CD4-positive, alpha-beta T cell (primary cell): ENCODE measurements around the gene CRABP1. TPM values are rescaled to one million over a fixed set of nuclear protein-coding genes. Genes with fewer than 3 reads are reported as not detected.

Source experiments
- ATAC-seq: fragments of 200-7000 bp; cut with Tn5 transposase; one replicate; pipeline ENCODE4 v1.10.0; 2022; ENCODE audit warnings: mild to moderate bottlenecking; ENCODE audit not compliant: poor library complexity
- CTCF ChIA-PET: fragments of 350-600 bp; sonication (Branson Sonifier 250); formaldehyde crosslinking; loops from one replicate; lab custom pipeline; 2021; ENCODE audit warnings: antibody characterized with exemption, inconsistent platforms; lab: Charles Lee
- POLR2A ChIA-PET: fragments of 350-600 bp; sonication (Branson Sonifier 250); formaldehyde crosslinking; loops from one replicate; lab custom pipeline; 2021; ENCODE audit warnings: antibody characterized with exemption, inconsistent platforms; lab: Charles Lee
- DNase-seq, 14 experiments: peaks; one replicate each; pipeline ENCODE4 v3.0.0-alpha.2; 2013 to 2020; ENCODE audit warnings: mixed read lengths in 2 of 14
- H3K27ac ChIP-seq, 2 donors: one replicate each; pipeline versions ENCODE4 v1.5.1 to v1.7.0; 2013; ENCODE audit warnings: low read length in 2 of 2, low read depth in 1 of 2, mild to moderate bottlenecking in 1 of 2
- H3K27me3 ChIP-seq, 2 experiments: 1 replicate in 1 of 2; 2 replicates in 1 of 2; pipeline versions ENCODE4 v1.6.1 to v1.7.0; 2013; ENCODE audit warnings: low read length in 2 of 2, control low read depth in 1 of 2, mild to moderate bottlenecking in 1 of 2, moderate library complexity in 1 of 2; ENCODE audit not compliant: insufficient read depth in 2 of 2, control insufficient read depth in 1 of 2
- H3K36me3 ChIP-seq: one replicate; pipeline ENCODE4 v1.6.1; 2013; ENCODE audit warnings: low read length, control low read depth; ENCODE audit not compliant: insufficient read depth
- H3K4me1 ChIP-seq: one replicate; pipeline ENCODE4 v1.6.1; 2013; ENCODE audit warnings: low read length, control low read depth; ENCODE audit not compliant: insufficient read depth
- H3K4me3 ChIP-seq: one replicate; pipeline ENCODE4 v1.5.1; 2013; ENCODE audit warnings: mild to moderate bottlenecking, low read length, moderate library complexity
- H3K9me3 ChIP-seq, 2 experiments: 1 replicate in 1 of 2; 2 replicates in 1 of 2; pipeline versions ENCODE4 v1.6.1 to v1.7.0; 2013; ENCODE audit warnings: low read length in 2 of 2, mild to moderate bottlenecking in 2 of 2, control low read depth in 1 of 2, moderate library complexity in 1 of 2; ENCODE audit not compliant: control insufficient read depth in 1 of 2, insufficient read depth in 1 of 2
- H3K27ac Mint-ChIP-seq: one replicate; pipeline ENCODE4 v1.8.0; 2020; ENCODE audit warnings: mixed read lengths
- H3K27me3 Mint-ChIP-seq: one replicate; pipeline ENCODE4 v1.8.0; 2021; ENCODE audit warnings: mixed read lengths
- H3K36me3 Mint-ChIP-seq: one replicate; pipeline ENCODE4 v1.8.0; 2021; ENCODE audit warnings: low read depth, mixed read lengths
- H3K4me1 Mint-ChIP-seq: one replicate; pipeline ENCODE4 v1.8.0; 2021; ENCODE audit warnings: low read depth, mixed read lengths
- H3K4me3 Mint-ChIP-seq: one replicate; pipeline ENCODE4 v1.8.0; 2020; ENCODE audit warnings: mild to moderate bottlenecking, mixed read lengths
- H3K9me3 Mint-ChIP-seq: one replicate; pipeline ENCODE4 v1.8.0; 2020; ENCODE audit warnings: mixed read lengths
- CTCF ChIP-seq: fragments of 200-600 bp; IDR thresholded peaks from one replicate; pipeline ENCODE4 v1.8.0; 2022; ENCODE audit warnings: antibody characterized with exemption, mild to moderate bottlenecking
- intact Hi-C, 2 experiments: fragments of 100-400 bp; cut with DNase I in 1 of 2; cut with micrococcal nuclease in 1 of 2; formaldehyde crosslinking; loops; one replicate each; pipeline versions ENCODE4 v1.15.1 to v1.9.0; 2023 to 2025; cut with DNase I, micrococcal nuclease
- total RNA-seq, 174 experiments: library from RNA in 2 of 174; stranded (reverse) in 2 of 174; gene quantifications; one replicate each; pipeline ENCODE4 v1.2.3 and lab custom pipeline; 2021 to 2026

The CRABP1 gene
- total RNA-seq, 2 experiments from 2014 or later, result not detected

GRCh38 chr15:78311292-78311691 is 28.9 kb upstream of the CRABP1 start:
- Histone ChIP-seq H3K4me3 (no peak overlapping the region), H3K4me1 (no peaks in the 10 kb centered on the region), H3K36me3 (no peaks in the 10 kb centered on the region), H3K27me3 (peaks cover 0 to 9% of the 10 kb centered on the region in 2 experiments), H3K27ac (no peak overlapping the region), H3K9me3 (no peaks in the 10 kb centered on the region)
- H3K9me3 Mint-ChIP-seq, result no peaks in the 10 kb centered on the region
- no peak overlapping the region for H3K27ac Mint-ChIP-seq
- intact Hi-C loops, result no loop called here
- POLR2A ChIA-PET, result interaction anchor here (1.2 kb wide), 1 partner anchor 12 kb away, joined by 4 read pairs; the partner anchor contains the start of gene SKIC8
- peaks cover 13% of the 10 kb centered on the region for H3K27me3 Mint-ChIP-seq
- TF ChIP-seq CTCF, result no peak
- ATAC-seq, result no peak
- no peaks in the 10 kb centered on the region for H3K4me1 Mint-ChIP-seq
- no peak overlapping the region for H3K4me3 Mint-ChIP-seq
- no peak for DNase-seq
- CTCF ChIA-PET, result no interaction called here
- H3K36me3 Mint-ChIP-seq, result no peaks in the 10 kb centered on the region

GRCh38 chr15:78312536-78312935 is 27.6 kb upstream of the CRABP1 start:
- ChIA-PET CTCF (no interaction called here), POLR2A (no interaction called here)

GRCh38 chr15:78312957-78313356 is 27.2 kb upstream of the CRABP1 start:
- ChIA-PET CTCF (no interaction called here), POLR2A (no interaction called here)
- Mint-ChIP-seq H3K4me3 (no peak overlapping the region), H3K27ac (no peak overlapping the region), H3K36me3 (no peaks in the 10 kb centered on the region), H3K4me1 (no peaks in the 10 kb centered on the region), H3K9me3 (no peaks in the 10 kb centered on the region), H3K27me3 (peaks cover 7% of the 10 kb centered on the region)
- Histone ChIP-seq H3K4me3 (no peak overlapping the region), H3K36me3 (no peaks in the 10 kb centered on the region), H3K27ac (no peak overlapping the region), H3K4me1 (no peaks in the 10 kb centered on the region), H3K27me3 (peaks cover 0 to 5% of the 10 kb centered on the region in 2 experiments), H3K9me3 (no peaks in the 10 kb centered on the region)
- no peak for TF ChIP-seq CTCF
- ATAC-seq (no peak), DNase-seq (no peak)
- intact Hi-C loops, result no loop called here

More at GRCh38 chr15:78312536-78312935, 27.6 kb upstream of the CRABP1 start:
- Mint-ChIP-seq H3K36me3 (no peaks in the 10 kb centered on the region), H3K27ac (no peak overlapping the region), H3K9me3 (no peaks in the 10 kb centered on the region), H3K4me3 (no peak overlapping the region), H3K27me3 (peaks cover 8% of the 10 kb centered on the region), H3K4me1 (no peaks in the 10 kb centered on the region)
- TF ChIP-seq CTCF, result no peak
- Histone ChIP-seq H3K9me3 (no peaks in the 10 kb centered on the region), H3K27ac (no peak overlapping the region), H3K36me3 (no peaks in the 10 kb centered on the region), H3K27me3 (peaks cover 0 to 6% of the 10 kb centered on the region in 2 experiments), H3K4me3 (no peak overlapping the region), H3K4me1 (no peaks in the 10 kb centered on the region)
- DNase-seq (no peak), ATAC-seq (no peak)
- intact Hi-C loops, result no loop called here
